ENCODE results near the gene STMN1. TPM values are rescaled to one million over a fixed set of nuclear protein-coding genes. Genes with fewer than 3 reads are reported as not detected.
"Not testable (repeated sequence)": the region's sequence is repeated elsewhere in the genome, so short reads cannot be mapped to it uniquely, and the experiment has no call there.

STMN1 gene
- total RNA-seq: 10 to 100 TPM; 13.9 to 27.4 TPM
- long read RNA-seq, partial matches to known transcripts: 0 of 2 reads
- long read RNA-seq, other reads (novel, unspliced or antisense): 0 of 2 reads

DNA sequence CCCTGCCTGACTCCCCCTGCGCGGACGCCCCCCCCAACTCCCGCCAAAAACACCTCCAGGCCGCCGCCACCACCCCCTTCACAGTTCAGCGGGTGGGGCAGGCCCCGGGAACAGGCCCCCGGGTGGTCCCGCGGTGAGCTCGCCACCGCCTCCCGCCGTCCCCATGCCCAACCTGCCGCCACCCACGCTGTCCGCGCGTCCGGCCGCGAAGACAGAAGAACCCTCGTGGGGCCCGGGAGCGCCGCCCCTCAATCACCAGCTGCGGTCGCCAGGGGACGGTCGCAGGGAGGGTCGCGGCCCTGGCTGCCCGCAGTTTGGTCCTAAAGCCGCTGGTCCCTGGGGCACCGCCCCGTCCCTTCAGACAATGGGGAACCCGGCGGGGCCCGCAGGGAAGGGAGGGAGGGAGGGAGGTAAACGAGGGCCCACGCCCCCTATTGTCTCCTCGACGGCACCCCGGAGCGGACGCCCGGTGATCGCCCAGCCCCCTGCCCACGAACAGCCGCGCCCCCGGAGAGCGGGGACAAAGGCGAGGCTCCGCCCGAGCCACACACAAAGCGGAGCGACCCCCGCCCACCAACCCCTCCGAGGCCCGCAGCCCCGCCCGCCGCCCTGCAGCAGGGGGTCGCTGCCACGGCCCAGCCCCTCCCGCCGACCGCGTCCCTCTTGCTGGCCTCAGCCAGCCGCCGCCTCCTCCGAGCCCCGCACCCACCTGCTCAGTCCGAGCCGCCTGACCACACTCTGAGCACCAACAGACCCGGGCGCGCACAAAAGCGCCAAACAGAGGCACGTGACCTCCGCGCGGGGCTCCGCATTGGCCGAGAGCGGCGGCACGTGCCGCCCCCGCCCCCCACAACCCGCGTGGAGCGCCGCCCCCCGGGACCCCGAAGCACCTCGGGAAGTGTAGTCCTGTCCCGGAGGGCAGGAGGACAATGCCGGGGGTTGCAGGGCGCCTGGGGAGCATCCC is at the start of gene STMN1:
TSS of gene STMN1 (minus strand) at position 740 of the 964 bp plus-strand sequence. CDS start 1,743 bp downstream, outside the sequence.
- intact Hi-C loops (cut with DNase I): no loop called here
- ATAC-seq: peak; percentile 96 to 97
- peak; percentile 93 for DNase-seq

DNA sequence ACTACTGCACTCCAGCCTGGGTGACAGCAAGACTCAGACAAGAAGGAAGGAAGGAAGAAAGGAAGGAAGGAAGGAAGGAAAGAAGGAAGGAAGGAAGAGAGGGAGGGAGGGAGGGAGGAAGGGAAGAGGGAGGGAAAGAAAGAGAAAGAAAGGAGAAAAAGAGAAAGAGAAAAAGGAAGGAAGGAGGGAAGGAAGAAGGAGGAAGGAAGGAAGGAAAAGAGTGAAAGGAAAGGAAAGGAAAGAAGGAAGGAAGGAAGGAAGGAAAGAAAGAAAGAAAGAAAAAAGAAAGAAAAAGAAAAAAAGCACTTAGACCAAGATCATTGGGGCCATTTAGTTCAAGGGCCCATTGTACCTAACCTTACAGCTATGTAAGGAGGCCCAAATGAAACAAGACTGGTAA is 49.3 kb upstream of the STMN1 start:
- intact Hi-C loops (cut with DNase I): no loop called here
- DNase-seq (no peak), ATAC-seq (no peak)

DNA sequence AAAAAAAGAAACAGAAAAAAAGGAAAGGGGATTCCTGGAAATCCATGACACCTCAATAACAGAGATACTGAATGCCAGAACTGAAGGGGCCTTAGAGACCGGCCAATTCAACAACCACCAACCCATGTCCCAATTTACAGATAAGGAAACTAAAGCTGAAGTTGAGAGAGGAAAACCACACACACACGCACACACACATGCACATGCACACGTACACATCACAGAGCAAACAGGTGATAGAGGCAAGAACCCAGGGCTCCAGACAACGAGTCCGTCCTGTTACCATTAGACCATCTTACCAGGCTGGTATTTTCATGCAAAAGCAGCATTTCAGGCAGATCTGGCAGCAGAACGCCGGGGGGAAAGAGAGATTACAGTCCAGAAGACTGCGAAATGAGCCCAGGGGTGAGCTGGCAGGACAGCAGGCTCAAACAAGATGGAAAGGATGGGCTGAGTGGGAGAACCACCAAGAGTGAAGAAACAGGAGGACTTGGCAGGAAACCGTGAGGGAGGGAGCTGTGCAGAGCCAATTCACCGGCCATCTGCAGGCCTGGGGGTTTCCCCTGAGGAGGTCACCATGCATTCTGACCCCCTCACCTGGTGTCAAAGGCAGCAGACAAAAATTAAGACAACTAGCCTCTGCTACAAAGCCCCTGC is 48.2 kb upstream of the STMN1 start:
- DNase-seq (no peak), ATAC-seq (peak; percentile 41 to 61)
- intact Hi-C loops (cut with DNase I): no loop called here

- DNase-seq (peak; percentile 24), ATAC-seq (peak; percentile 68 to 88)
- intact Hi-C loops (cut with DNase I): no loop called here
Observed at GRCh38 chr1:25952841-25953401, 46.7 kb upstream of the STMN1 start.

- intact Hi-C loops (cut with DNase I): no loop called here
- DNase-seq: no peak
- no peak for ATAC-seq
Observed at GRCh38 chr1:25948641-25949040, 42.4 kb upstream of the STMN1 start.

DNA sequence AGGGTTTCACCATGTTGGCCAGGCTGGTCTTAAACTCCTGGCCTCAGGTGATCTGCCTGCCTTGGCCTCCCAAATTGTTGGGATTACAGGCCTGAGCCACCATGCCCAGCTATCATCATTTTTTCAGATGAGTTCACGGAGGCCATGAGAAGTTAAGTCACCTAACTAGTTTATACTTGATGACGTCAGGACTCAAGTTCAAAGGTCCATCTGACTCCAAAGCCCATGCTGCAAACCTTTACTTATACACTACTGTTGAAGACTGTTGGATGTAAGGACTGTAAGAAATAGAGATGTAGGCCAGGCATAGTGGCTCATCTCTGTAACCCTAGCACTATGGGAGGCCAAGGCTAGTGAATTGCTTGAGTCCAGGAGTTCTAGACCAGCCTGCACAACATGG is 40.8 kb upstream of the STMN1 start:
- DNase-seq (no peak), ATAC-seq (no peak)
- intact Hi-C loops (cut with DNase I): no loop called here

GRCh38 chr1:25945761-25946160 is 39.5 kb upstream of the STMN1 start:
- DNase-seq (no peak), ATAC-seq (no peak)
- intact Hi-C loops (cut with DNase I): no loop called here

DNA sequence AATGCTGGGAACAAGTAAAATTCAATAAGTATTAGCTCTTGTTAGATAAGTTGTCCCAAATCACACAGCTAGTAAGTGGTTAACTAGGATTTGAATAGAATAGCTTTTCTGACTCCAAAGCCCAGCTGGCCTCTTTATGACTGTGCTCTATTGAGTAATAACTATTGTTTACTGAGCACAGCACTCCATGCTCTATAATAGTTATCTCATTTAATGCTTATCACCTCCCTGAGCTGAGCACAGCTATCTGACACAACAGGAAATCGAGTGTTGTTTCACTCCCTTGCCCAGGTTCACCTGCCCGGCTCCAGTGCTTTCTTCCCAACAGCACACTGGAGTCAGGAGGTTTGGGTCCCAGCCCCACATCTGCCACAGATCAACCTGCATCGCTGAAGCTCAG is 38.8 kb upstream of the STMN1 start:
- intact Hi-C loops (cut with DNase I): no loop called here
- no peak for DNase-seq
- no peak for ATAC-seq

DNA sequence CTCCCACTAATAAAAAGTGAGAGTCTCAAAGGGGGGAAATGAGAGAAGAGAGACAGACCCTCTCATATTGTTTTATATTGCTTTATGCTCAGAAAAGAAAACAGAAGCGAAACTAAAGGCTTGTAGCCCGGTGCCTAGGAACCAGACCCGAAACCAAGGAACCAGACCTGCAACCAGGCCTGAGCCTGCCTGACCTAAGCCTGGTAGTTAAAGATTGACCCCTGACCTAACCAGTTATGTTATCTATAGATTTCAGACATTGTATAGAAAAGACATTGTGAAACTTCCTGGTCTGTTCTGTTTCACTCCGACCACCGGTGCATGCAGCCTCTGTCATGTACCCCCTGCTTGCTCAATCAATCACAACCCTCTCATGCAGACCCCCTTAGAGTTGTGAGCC is 37.3 kb upstream of the STMN1 start:
- ATAC-seq; intact Hi-C loops (cut with DNase I); DNase-seq: not testable (repeated sequence)

DNA sequence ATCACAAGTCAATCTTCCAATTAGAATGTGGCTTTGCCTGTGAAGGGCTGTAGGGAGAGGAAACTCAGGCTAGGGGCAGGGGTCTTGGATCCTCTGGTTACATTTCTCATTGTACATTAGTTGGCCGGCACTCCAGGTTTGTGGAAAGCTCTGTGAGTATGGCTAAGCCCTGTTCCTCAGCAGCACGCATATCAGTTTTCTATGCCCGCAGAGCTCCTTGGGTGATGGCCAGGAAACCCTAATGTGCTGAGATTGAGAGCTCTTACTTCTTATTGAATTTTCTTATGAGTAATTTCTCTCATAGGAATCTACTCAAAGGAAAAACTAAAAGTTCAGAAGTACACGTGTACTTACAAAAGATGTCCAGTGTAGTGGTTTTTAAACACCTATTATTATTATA is 30.7 kb upstream of the STMN1 start:
- no peak for ATAC-seq
- intact Hi-C loops (cut with DNase I): no loop called here
- no peak for DNase-seq

- peak in 1 of 2 donors; percentile 66 for ATAC-seq
- no peak for DNase-seq
Observed at GRCh38 chr1:25933479-25934365, 27.5 kb upstream of the STMN1 start.

GRCh38 chr1:25932811-25933400 is 26.7 kb upstream of the STMN1 start:
- intact Hi-C loops (cut with DNase I); ATAC-seq: not testable (repeated sequence)

More at GRCh38 chr1:25933479-25934365, 27.5 kb upstream of the STMN1 start:
- intact Hi-C loops (cut with DNase I): no loop called here

DNA sequence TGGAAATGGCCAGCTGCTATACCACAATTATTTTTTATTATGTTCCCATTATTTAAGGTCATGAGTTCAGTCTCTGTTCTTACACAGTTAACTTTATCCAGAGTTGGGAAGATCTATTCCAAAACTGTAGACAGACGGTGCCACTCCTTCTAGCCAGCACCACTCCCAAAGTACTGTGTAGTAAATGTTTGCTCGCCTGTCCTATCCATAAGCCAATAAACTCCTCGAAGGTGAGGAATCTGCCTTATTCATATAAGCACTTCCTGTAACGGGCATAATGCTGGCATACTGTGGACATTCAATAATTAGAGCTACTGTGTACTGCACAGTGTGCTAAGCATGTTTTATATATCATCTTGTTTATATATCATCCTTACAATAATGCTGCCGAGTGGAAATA is 26.1 kb upstream of the STMN1 start:
- no peak for ATAC-seq
- intact Hi-C loops (cut with DNase I): no loop called here

More at GRCh38 chr1:25932811-25933400, 26.7 kb upstream of the STMN1 start:
- not testable (repeated sequence) for DNase-seq

DNA sequence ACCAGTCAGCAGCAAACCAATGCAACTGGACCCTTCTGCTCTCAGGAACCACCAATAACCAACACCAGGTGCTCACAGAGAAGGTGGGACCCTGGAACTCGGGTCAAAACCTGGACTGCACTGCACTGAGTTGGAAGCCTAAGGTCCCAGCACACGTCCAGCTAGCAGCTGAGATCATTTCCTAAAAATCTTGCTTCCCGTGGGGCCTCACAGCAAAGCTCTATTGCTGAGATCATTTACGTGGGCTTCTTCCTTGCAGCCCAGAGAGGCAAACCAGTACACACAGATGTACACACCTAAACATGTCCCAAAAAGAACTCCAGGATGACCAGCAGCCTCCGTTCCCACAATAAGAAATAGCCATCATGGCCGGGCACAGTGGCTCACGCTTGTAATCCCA is 22.8 kb upstream of the STMN1 start:
- DNase-seq (no peak), ATAC-seq (no peak)
- intact Hi-C loops (cut with DNase I): no loop called here

More for the DNA sequence above, 26.1 kb upstream of the STMN1 start:
- no peak for DNase-seq

GRCh38 chr1:25927521-25928265 is 21.5 kb upstream of the STMN1 start:
- ATAC-seq (no peak), DNase-seq (no peak)
- intact Hi-C loops (cut with DNase I): no loop called here

- ATAC-seq (no peak), DNase-seq (no peak)
- intact Hi-C loops (cut with DNase I): no loop called here
Observed at GRCh38 chr1:25926731-25927496, 20.7 kb upstream of the STMN1 start.

DNA sequence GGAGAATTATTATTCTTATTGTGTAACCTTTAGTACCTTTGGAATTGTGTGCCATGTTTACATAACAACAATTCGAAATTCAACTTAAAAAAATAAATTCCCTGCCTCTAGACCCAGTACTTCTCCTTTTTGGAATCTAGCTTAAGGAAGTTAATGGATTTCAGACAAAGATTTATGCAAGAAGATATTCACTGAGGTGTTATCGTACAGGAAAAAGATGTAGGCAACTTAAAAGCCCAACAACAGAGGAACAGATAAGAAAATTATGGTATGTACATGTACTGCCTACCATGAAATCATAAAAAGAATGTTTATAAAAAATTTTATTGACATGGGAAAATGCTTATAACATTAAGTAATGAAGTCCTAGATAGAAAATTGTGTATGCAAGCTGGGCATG is 18.2 kb upstream of the STMN1 start:
- ATAC-seq: no peak
- intact Hi-C loops (cut with DNase I): no loop called here

More for the DNA sequence above, 18.2 kb upstream of the STMN1 start:
- no peak for DNase-seq
